ENCODE measurements around the gene WSCD1.

WSCD1 gene

DNA sequence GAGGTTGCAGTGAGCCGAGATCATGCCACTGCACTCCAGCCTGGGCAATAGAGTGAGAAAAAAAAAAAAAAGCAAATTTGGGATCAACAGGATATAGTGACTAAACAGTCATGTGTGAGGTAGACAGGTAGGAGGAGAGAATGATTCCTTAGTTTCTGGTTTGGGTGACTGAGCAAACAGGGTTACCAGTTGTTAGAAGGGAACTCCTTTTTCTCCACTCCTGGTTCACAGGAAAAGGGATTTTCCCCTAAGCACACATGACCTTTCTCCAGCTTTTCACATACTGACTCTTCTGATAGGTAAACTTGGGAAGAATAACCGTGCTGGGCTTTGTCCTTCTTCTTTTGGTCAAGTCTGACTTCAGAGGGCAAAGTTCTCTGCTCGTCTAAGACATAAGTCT, 17.3 kb upstream of the WSCD1 start:
- H3K4me1 Mint-ChIP-seq: peaks cover 11% of the 10 kb centered on the region
- no peak overlapping the region for H3K4me3 Mint-ChIP-seq
- H3K9me3 Mint-ChIP-seq: no peaks in the 10 kb centered on the region
- no peaks in the 10 kb centered on the region for H3K36me3 Mint-ChIP-seq (ENCODE audit: low read depth)
- TF ChIP-seq, protein P1, sequence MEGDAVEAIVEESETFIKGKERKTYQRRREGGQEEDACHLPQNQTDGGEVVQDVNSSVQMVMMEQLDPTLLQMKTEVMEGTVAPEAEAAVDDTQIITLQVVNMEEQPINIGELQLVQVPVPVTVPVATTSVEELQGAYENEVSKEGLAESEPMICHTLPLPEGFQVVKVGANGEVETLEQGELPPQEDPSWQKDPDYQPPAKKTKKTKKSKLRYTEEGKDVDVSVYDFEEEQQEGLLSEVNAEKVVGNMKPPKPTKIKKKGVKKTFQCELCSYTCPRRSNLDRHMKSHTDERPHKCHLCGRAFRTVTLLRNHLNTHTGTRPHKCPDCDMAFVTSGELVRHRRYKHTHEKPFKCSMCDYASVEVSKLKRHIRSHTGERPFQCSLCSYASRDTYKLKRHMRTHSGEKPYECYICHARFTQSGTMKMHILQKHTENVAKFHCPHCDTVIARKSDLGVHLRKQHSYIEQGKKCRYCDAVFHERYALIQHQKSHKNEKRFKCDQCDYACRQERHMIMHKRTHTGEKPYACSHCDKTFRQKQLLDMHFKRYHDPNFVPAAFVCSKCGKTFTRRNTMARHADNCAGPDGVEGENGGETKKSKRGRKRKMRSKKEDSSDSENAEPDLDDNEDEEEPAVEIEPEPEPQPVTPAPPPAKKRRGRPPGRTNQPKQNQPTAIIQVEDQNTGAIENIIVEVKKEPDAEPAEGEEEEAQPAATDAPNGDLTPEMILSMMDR (IDR thresholded peaks at IDR 0.05; ENCODE audit: unreplicated experiment in 3 of 3): no peak
- H3K27me3 Mint-ChIP-seq (ENCODE audit: low read depth): peaks cover 31% of the 10 kb centered on the region
- peak overlapping the region in 1 of 3 experiments; percentile 29 for H3K27ac Mint-ChIP-seq

DNA sequence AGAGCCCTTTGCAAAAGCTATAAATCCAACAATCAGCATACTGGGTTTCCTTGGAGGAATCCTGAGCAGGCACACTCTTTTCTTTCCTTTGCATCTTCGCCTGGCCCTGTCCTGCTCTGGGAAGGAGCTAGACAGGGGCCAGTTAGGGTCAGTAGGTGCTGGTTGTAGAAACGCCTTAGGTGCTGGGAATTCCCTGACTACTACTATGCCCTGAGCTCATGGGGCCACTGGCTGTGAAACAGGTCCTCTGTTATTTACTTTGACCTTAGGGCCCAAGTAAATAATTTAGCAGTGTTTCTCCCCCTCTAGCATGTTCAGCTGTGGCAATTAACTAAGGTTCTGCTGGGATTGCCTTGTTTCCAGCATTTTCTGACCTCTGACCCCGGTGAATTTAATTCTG, 15.8 kb upstream of the WSCD1 start:
- peaks cover 29% of the 10 kb centered on the region for H3K27me3 Mint-ChIP-seq (ENCODE audit: low read depth)
- TF ChIP-seq, protein P1 (IDR thresholded peaks at IDR 0.05; ENCODE audit: unreplicated experiment in 3 of 3): no peak
- H3K4me3 Mint-ChIP-seq: no peak overlapping the region
- H3K27ac Mint-ChIP-seq: peak overlapping the region in 1 of 3 experiments; percentile 29
- H3K4me1 Mint-ChIP-seq: peaks cover 7% of the 10 kb centered on the region
- no peaks in the 10 kb centered on the region for H3K9me3 Mint-ChIP-seq
- no peaks in the 10 kb centered on the region for H3K36me3 Mint-ChIP-seq (ENCODE audit: low read depth)

- no peak overlapping the region for H3K27ac Mint-ChIP-seq
- no peaks in the 10 kb centered on the region for H3K9me3 Mint-ChIP-seq
- no peaks in the 10 kb centered on the region for H3K36me3 Mint-ChIP-seq (ENCODE audit: low read depth)
- no peak overlapping the region for H3K4me3 Mint-ChIP-seq
- H3K4me1 Mint-ChIP-seq: peaks cover 7% of the 10 kb centered on the region
- H3K27me3 Mint-ChIP-seq (ENCODE audit: low read depth): peaks cover 42% of the 10 kb centered on the region
- TF ChIP-seq, protein P1 (IDR thresholded peaks at IDR 0.05; ENCODE audit: unreplicated experiment in 3 of 3): no peak
Observed at GRCh38 chr17:6056104-6056503, 14.1 kb upstream of the WSCD1 start.

DNA sequence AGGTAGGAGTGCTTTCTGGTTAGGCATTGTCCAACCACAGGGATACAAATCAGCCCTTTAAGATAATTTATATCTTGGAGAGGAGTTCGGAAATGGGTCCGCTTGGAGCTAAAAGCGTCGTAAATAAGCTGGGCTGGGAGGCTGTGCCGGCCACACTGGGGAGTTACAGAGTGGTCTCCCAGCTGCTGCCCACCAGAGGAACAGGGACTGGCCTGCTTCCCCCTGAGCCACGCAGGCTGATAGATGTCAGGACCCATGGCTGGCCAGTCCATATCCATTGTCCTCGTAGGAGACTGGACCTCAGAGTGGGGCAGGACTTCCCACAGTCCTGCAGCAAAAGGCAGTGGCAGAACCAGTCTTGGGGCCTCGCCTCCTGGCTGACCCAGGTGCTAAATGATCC, 12.6 kb upstream of the WSCD1 start:
- peaks cover 7% of the 10 kb centered on the region for H3K4me1 Mint-ChIP-seq
- no peaks in the 10 kb centered on the region for H3K9me3 Mint-ChIP-seq
- peak overlapping the region in 1 of 3 experiments; percentile 61 for H3K27ac Mint-ChIP-seq
- TF ChIP-seq, protein P1 (IDR thresholded peaks at IDR 0.05; ENCODE audit: unreplicated experiment in 3 of 3): no peak
- no peak overlapping the region for H3K4me3 Mint-ChIP-seq
- H3K27me3 Mint-ChIP-seq (ENCODE audit: low read depth): peaks cover 39% of the 10 kb centered on the region
- no peaks in the 10 kb centered on the region for H3K36me3 Mint-ChIP-seq (ENCODE audit: low read depth)

- H3K4me3 Mint-ChIP-seq: no peak overlapping the region
- H3K9me3 Mint-ChIP-seq: no peaks in the 10 kb centered on the region
- H3K36me3 Mint-ChIP-seq (ENCODE audit: low read depth): no peaks in the 10 kb centered on the region
- no peak overlapping the region for H3K27ac Mint-ChIP-seq
- H3K27me3 Mint-ChIP-seq (ENCODE audit: low read depth): peaks cover 57% of the 10 kb centered on the region
- peaks cover 7% of the 10 kb centered on the region for H3K4me1 Mint-ChIP-seq
- TF ChIP-seq, protein P1 (IDR thresholded peaks at IDR 0.05; ENCODE audit: unreplicated experiment in 3 of 3): no peak
Observed at GRCh38 chr17:6059406-6059805, 10.8 kb upstream of the WSCD1 start.

GRCh38 chr17:6061290-6061689, 8.9 kb upstream of the WSCD1 start:
- Mint-ChIP-seq H3K36me3 (ENCODE audit: low read depth) (no peaks in the 10 kb centered on the region), H3K4me3 (no peak overlapping the region), H3K27ac (no peak overlapping the region), H3K4me1 (peaks cover 7% of the 10 kb centered on the region), H3K27me3 (ENCODE audit: low read depth) (peaks cover 63% of the 10 kb centered on the region), H3K9me3 (no peaks in the 10 kb centered on the region)
- TF ChIP-seq, protein P1 (IDR thresholded peaks at IDR 0.05; ENCODE audit: unreplicated experiment in 3 of 3): no peak
